Measurements from ENCODE around the gene IFIT2.
A peak's percentile ranks its signal among the peaks of the same experiment; 100 is the strongest.
"Not testable (repeated sequence)": the region's sequence is repeated elsewhere in the genome, so short reads cannot be mapped to it uniquely, and the experiment has no call there.

Gene IFIT2

DNA sequence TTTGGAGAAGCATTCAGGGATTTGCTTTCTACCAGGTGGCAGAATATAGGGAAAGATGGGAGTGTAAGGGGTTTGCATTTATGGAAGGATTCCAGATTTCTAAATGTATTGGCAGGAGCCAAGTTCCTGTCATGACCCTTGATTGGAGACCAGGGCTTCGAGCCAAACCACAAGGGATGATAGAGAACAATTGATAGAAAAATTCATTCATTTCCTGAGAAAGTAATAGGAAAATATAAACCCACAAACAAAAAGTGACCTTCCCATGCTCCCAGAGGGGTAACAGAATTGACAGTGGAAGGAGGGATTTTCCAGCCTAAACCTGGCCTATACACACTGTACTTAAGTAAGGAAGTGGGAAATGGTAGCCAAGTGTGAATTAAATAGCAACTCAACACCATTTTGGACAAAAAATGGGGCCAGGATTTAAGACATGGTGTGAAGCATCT lies 22.4 kb upstream of the IFIT2 start:
- peak; percentile 81 for DNase-seq (ENCODE audit: low read depth)
- H3K4me3 ChIP-seq (ENCODE audit: low read depth, low read length), result no peak overlapping the region
- TF ChIP-seq, protein P1, sequence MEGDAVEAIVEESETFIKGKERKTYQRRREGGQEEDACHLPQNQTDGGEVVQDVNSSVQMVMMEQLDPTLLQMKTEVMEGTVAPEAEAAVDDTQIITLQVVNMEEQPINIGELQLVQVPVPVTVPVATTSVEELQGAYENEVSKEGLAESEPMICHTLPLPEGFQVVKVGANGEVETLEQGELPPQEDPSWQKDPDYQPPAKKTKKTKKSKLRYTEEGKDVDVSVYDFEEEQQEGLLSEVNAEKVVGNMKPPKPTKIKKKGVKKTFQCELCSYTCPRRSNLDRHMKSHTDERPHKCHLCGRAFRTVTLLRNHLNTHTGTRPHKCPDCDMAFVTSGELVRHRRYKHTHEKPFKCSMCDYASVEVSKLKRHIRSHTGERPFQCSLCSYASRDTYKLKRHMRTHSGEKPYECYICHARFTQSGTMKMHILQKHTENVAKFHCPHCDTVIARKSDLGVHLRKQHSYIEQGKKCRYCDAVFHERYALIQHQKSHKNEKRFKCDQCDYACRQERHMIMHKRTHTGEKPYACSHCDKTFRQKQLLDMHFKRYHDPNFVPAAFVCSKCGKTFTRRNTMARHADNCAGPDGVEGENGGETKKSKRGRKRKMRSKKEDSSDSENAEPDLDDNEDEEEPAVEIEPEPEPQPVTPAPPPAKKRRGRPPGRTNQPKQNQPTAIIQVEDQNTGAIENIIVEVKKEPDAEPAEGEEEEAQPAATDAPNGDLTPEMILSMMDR (conservative IDR thresholded peaks at IDR 0.05; ENCODE audit: low read depth, low read length), result no peak

DNA sequence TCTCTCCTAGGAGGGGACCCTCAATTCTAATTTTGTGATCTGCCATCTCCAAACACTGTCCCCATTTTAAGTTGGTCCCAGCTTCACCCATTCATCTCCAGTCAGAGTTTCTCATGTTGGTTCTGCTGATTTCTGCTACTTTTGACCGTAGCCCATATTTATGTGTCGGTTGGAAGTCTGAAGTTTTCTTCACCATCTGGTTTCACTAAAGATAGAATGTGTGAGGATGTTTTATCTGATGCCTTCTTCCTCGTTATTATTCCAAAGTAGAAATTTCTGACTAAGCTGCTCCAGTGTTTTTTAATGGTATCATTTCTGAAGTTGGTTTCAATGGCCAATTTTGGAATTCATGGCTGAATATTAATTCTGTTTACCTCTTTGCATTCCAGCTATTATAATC lies 21.3 kb upstream of the IFIT2 start:
- no peak overlapping the region for H3K4me3 ChIP-seq (ENCODE audit: low read depth, low read length)
- DNase-seq (ENCODE audit: low read depth), result no peak
- TF ChIP-seq, protein P1 (conservative IDR thresholded peaks at IDR 0.05; ENCODE audit: low read depth, low read length), result no peak

DNA sequence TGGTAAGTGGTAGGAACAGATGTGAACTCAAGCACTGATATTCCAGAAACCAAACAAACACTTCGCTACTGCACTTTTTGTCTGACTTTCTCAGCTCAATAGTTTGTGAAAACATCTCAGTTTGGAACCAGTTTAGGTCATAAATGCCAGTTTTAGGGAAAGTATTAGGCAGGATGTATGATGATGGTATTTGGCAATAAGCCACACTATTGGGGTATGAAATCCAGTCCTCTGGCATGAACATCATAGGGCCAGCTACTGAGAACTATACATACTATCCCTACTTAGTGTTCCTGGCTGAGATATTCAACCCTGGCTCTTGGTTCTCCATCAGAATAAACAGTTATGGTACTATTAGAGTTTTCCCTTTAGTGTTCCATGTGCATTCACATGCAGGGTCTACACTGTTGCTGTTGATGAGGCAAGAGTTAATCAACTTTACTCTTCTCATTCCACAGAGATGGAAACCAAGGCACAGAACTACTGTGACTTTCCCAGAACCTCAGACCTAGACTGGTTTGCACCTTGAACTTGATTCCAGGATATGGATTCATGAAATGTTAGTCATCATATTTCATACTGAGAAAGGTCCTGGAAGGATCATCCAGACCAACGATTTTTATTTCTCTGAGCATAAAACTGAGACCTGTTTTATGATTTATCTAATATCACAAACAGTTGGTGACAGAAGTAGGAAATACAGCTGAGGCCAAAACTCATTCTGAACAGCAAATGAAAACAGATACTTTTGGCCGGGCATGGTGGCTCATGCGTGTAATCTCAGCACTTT lies 20.0 kb upstream of the IFIT2 start:
- DNase-seq (ENCODE audit: low read depth), result peak; percentile 78
- TF ChIP-seq, protein P1 (conservative IDR thresholded peaks at IDR 0.05; ENCODE audit: low read depth, low read length), result no peak
- H3K4me3 ChIP-seq (ENCODE audit: low read depth, low read length), result no peak overlapping the region

DNA sequence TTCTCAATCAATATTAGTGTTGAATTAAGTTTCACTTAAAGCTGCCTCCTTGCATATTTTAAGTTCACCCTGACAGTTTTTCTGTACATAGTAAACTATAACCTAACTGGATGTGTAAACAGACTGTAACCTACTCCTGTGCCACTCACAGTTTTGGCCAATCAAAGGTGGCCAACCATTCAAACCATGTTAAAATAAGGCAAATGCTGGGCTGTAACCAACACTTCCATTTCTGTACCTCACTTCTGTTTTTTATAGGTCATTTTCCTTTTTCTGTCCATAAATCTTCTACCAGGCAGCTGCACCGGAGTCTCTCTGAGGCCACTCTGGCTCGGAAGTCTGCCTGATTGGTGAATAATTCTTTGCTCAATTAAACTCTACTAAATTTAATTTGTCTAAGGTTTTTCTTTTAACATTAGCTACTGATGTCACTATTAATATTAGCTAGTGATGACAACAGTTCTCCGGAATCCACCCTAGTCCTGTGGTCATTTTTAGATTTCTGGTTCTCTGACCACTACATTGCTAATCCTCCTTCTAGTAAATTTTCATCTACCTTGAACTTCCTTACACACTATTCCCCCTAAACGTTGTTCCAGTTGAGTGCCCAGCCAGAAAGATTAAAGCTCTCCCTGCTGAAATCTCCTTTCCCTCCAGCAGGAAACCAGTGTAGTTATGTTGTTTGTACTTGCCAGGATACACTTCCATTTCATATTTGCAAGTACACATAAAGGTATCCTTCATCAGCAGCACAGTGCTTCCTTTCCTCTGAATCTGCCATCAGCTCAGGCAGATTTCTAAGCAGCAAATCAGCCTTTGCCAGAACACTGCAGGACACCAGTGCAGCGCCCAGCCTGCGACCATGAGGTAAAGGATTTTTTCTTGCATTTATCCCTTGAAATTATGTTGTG lies 18.6 kb upstream of the IFIT2 start:
- TF ChIP-seq, protein P1 (conservative IDR thresholded peaks at IDR 0.05; ENCODE audit: low read depth, low read length), result peak; percentile 1
- peak; percentile 66 for DNase-seq (ENCODE audit: low read depth)
- no peak overlapping the region for H3K4me3 ChIP-seq (ENCODE audit: low read depth, low read length)

DNA sequence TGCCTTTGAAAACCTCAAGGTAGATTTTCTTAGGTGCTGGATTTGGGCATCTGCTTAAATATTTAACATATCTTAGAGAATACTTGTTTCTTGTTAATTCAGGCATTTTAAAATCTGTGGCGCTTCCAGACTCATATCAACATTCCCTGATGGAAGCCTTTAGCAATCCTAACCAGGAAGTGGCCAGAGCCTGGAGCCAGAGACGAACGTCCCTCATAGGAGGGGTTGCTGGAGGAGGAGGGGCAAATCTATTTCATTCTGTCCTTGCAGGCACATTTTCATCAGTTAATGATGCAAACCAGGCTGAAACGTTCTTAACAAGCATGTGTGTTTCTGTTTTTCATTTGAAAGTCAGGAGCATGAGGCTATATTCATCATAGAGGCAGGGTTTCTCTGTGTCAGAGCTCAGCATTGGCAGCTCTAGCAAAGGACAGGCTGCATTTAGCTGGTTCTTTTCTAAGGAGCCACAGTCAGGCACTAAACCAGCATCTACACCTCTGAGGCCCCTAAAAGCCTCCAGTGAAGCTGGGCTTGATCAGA lies 17.8 kb upstream of the IFIT2 start:
- TF ChIP-seq, protein P1 (conservative IDR thresholded peaks at IDR 0.05; ENCODE audit: low read depth, low read length), result no peak
- peak; percentile 82 for DNase-seq (ENCODE audit: low read depth)
- H3K4me3 ChIP-seq (ENCODE audit: low read depth, low read length), result no peak overlapping the region

DNA sequence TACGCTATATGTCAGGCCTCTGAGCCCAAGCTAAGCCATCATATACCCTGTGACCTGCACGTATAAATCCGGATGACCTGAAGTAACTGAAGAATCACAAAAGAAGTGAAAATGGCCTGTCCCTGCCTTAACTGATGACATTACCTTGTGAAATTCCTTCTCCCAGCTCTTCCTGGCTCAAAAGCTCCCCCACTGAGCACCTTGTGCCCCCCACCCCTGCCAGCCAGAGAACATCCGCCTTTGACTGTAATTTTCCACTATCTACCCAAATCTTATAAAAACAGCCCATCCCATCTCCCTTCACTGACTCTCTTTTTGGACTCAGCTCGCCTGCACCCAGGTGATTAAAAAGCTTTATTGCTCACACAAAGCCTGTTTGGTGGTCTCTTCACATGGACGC lies 17.1 kb upstream of the IFIT2 start:
- not testable (repeated sequence) for DNase-seq (ENCODE audit: low read depth); H3K4me3 ChIP-seq (ENCODE audit: low read depth, low read length)

DNA sequence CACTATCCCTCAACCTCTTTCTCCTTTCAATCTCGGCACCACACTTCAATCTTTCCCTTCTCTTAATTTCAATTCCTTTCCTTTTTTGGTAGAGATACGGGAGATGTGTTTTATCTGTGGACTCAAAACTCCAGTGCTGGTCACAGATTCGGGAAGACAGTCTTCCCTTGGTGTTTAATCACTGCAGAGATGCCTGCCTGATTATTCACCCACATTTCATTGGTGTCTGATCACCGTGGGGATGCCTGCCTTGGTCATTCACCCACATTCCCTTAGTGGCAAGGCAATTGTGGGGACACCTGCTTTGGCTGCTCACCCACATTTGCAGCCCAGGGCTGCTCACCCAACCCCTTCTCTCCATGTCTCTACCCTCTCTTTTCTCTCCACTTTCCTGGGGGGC lies 16.5 kb upstream of the IFIT2 start:
- DNase-seq (ENCODE audit: low read depth); H3K4me3 ChIP-seq (ENCODE audit: low read depth, low read length): not testable (repeated sequence)
